Choroid plexus epithelial cell (primary cell): ENCODE results near the gene LRRC45.

Experiments
- DNase-seq: peaks from one replicate; pipeline ENCODE4 v3.0.0-alpha.2; 2010; ENCODE audit warnings: low read depth
- H3K4me3 ChIP-seq: 2 replicates; pipeline ENCODE4 v1.5.1; 2011; ENCODE audit warnings: low read depth, mild to moderate bottlenecking, control low read depth, low read length, moderate library complexity
- TF ChIP-seq, protein P1 (sequence below): conservative IDR thresholded peaks from 2 replicates; pipeline ENCODE4 v1.5.1; 2011; ENCODE audit warnings: low read depth, mild to moderate bottlenecking, control low read depth, inconsistent platforms, low read length, moderate library complexity

The LRRC45 gene

DNA sequence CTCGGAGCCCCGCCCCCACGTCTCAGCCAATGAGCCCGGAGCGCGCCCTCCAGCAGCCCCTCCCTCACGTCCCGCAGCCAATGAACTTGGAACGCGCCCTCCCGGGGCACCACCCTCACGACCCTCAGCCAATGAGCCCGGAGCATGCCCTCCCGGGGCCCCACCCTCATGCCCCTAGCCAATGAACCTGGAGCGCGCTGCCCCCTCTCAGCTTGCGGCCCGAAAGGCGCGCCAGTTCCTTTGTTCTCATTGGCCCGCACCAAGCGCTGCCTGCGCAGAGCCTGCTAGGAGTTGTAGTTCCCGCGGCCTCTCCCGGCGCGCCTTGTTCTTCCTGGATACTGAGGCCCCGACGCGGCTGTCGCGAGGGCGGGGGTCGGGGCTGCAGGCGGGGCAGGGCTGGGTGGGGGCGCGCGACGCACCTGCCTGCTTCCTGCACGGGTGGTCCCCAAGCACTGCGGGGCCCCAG is at the start of gene LRRC45:
TSS of gene LRRC45 (plus strand) at position 325 of the 466 bp plus-strand sequence. CDS start 339 bp downstream, outside the sequence.
- peak; percentile 100 for DNase-seq
- TF ChIP-seq, protein P1, sequence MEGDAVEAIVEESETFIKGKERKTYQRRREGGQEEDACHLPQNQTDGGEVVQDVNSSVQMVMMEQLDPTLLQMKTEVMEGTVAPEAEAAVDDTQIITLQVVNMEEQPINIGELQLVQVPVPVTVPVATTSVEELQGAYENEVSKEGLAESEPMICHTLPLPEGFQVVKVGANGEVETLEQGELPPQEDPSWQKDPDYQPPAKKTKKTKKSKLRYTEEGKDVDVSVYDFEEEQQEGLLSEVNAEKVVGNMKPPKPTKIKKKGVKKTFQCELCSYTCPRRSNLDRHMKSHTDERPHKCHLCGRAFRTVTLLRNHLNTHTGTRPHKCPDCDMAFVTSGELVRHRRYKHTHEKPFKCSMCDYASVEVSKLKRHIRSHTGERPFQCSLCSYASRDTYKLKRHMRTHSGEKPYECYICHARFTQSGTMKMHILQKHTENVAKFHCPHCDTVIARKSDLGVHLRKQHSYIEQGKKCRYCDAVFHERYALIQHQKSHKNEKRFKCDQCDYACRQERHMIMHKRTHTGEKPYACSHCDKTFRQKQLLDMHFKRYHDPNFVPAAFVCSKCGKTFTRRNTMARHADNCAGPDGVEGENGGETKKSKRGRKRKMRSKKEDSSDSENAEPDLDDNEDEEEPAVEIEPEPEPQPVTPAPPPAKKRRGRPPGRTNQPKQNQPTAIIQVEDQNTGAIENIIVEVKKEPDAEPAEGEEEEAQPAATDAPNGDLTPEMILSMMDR = no peak
- peak within 1 kb of the TSS; percentile 83 for H3K4me3 ChIP-seq

DNA sequence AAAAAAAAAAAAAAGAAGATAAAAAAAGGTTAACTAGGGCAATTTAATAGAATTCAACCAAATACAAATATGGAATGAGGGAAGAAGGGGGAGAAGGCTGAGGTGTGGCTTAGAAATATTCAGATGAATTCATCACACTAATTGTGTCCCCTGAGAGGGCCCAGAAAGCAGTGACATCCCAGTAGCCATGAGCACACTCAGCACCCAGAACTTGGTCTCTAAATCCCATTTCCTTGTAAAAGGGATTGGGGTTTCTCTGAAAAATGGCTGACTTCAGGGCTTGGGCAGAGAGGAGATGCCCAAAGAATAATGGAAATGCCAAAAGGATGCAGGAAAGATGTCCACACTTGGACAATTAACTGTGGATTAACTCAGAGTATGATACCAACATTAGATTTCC is 49.7 kb upstream of the LRRC45 start:
- DNase-seq = no peak
- TF ChIP-seq, protein P1 = no peak
- no peak overlapping the region for H3K4me3 ChIP-seq

GRCh38 chr17:81976332-81977210 is 46.5 kb upstream of the LRRC45 start:
- DNase-seq = no peak
- peak overlapping the region; percentile 82 for H3K4me3 ChIP-seq
- TF ChIP-seq, protein P1 = no peak

DNA sequence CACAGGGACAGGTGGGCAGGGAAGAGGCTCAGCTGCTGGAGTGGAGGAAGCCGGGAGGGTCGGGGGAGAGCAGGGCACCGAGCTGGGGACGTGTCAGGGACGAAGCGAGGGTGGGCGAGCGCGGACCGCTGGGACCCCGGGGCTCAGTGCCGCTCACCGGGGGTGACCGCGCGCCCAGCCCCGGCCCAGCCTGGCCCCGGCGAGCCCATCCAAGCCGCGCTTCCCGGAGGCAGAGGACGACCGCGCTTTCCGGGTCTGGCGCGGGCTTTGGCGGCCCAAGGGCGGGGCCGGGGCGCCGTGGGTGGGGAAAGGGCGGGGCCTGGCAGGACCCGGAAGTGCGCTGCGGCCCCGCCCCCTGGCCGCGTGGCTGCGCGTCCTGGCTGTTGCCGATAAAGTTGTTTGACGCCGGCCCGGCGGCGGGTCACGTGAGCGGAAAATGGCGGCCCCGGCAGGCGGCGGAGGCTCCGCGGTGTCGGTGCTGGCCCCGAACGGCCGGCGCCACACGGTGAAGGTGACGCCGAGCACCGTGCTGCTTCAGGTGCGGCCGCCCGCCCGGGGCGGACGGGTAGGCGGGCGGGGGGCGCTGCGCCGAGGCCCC is 45.8 kb upstream of the LRRC45 start, which contains the start of gene ASPSCR1:
TSS of gene ASPSCR1 (plus strand) at position 419 of the 598 bp plus-strand sequence. CDS start at position 437, 18 bp downstream.
- TF ChIP-seq, protein P1 = no peak
- H3K4me3 ChIP-seq = peak within 1 kb of the TSS; percentile 82

DNA sequence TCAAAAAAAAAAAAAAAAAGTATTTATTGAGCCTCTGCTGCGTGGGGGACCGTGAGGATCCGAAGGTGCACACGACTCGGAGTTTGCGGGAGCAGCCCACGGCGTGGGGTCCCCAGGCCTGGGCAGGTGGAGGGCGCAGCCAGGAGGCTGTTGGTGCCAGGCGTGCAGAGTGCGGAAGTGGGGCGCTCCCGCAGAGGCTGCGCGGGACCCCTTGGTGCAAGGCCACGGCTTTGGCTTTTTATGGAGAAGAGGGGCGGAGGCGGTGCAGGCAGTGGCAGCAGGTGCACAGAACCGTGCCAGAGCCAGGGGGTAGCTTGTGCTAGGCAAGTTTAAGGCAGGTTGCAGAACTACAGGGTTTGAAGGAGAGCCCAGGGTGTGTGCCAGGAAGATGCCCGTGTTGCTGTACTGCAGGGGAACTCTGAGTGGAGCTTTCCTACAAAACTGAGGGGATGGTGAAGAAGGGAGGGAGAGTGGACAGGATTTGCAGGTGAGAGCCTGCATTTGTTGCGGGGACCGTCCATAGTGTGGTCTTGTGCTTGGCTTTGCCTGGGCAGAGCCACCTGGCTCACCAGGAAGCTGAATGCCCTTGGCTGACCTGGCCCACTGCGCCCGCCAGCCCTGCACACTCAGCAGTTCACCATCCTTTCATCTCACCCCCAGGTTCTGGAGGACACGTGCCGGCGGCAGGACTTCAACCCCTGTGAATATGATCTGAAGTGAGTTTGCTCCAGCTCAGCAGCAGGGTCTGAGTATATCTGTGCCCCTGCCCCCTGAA is 44.4 kb upstream of the LRRC45 start:
- TF ChIP-seq, protein P1 = no peak
- H3K4me3 ChIP-seq = peak overlapping the region; percentile 82
- DNase-seq = no peak

More for the DNA sequence above, 45.8 kb upstream of the LRRC45 start, which contains the start of gene ASPSCR1:
- DNase-seq = peak; percentile 95

DNA sequence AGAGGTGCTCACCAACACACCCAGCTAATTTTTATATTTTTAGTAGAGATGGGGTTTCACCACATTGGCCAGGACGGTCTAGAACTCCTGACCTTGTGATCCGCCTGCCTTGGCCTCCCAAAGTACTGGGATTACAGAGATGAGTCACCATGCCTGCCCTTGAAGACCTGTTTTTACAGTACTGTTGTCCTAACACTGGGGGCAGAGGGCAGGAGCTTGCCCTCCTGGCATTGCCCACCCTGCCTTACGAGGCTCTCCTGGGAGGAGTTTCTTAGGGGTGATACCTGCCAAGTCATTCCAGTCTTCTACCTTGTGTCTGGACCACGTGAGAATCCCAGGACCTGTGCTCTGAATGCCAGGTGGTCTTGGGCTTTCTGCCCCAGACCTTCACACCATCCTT is 43.0 kb upstream of the LRRC45 start:
- TF ChIP-seq, protein P1 = no peak
- H3K4me3 ChIP-seq = no peak overlapping the region
- DNase-seq = no peak
